GM12878 (cell line): ENCODE data around the gene ENPP6. TPM values are rescaled to one million over a fixed set of nuclear protein-coding genes. Genes with fewer than 3 reads are reported as not detected.

Experiments
- ATAC-seq: fragments of 200-7000 bp; cut with Tn5 transposase; 3 replicates; pipeline ENCODE4 v1.9.1; 2020; ENCODE audit warnings: mild to moderate bottlenecking, moderate library complexity
- BruUV-seq: library from RNA; stranded (reverse); fragments of 400-500 nt; replicated peaks from 2 replicates; lab custom pipeline; 2021; lab: Mats Ljungman, UMichigan
- CTCF ChIA-PET: fragments of 300-600 bp; sonication (Branson Sonifier 250); formaldehyde crosslinking; extraction: SDS; loops from one replicate; lab custom pipeline; 2021; ENCODE audit warnings: inconsistent platforms; lab: Yijun Ruan, JAX
- POLR2A ChIA-PET: fragments of 350-600 bp; formaldehyde crosslinking; extraction: SDS; loops from one replicate; lab custom pipeline; 2021; ENCODE audit warnings: inconsistent platforms; lab: Charles Lee
- RAD21 ChIA-PET: fragments of 300-600 bp; sonication (Branson Sonifier 250); formaldehyde crosslinking; loops from one replicate; lab custom pipeline; 2023; ENCODE audit warnings: antibody characterized with exemption; ENCODE audit not compliant: unreplicated experiment; lab: Charles Lee
- SMC1A ChIA-PET: fragments of 300-600 bp; sonication (Branson Sonifier 250); formaldehyde crosslinking; loops from one replicate; lab custom pipeline; 2023; ENCODE audit not compliant: unreplicated experiment, uncharacterized antibody; lab: Charles Lee
- DNase-seq: peaks from one replicate; pipeline ENCODE4 v3.0.0-alpha.2; 2011; ENCODE audit warnings: low read depth, low spot score
- FAIRE-seq: peaks from 3 replicates; lab custom pipeline; 2011; peaks lifted over from hg19 to GRCh38; lab: Jason Lieb, UNC
- H2AFZ ChIP-seq: 2 replicates; pipeline ENCODE4 v1.6.0; 2011; ENCODE audit warnings: low read depth, low read length, control low read depth; ENCODE audit not compliant: control insufficient read depth
- H3K27ac ChIP-seq: 2 replicates; pipeline ENCODE4 v1.5.1; 2011; ENCODE audit warnings: control low read depth; ENCODE audit not compliant: control insufficient read depth, insufficient read depth
- H3K27me3 ChIP-seq, 2 experiments: replicated peaks in 1 of 2; 2 replicates each; pipeline versions ENCODE4 v1.6.0 to v1.6.1; 2011; ENCODE audit warnings: low read length in 1 of 2; ENCODE audit not compliant: control insufficient read depth in 2 of 2, insufficient read depth in 2 of 2
- H3K36me3 ChIP-seq, 2 experiments: 2 replicates each; pipeline ENCODE4 v1.5.1; 2011; ENCODE audit warnings: low read length in 1 of 2; ENCODE audit not compliant: control insufficient read depth in 2 of 2, insufficient read depth in 2 of 2
- H3K4me1 ChIP-seq: 2 replicates; pipeline ENCODE4 v1.6.1; 2011; ENCODE audit warnings: mild to moderate bottlenecking, low read length, moderate library complexity, mixed read lengths; ENCODE audit not compliant: control insufficient read depth, insufficient read depth
- H3K4me2 ChIP-seq: 2 replicates; pipeline ENCODE4 v1.6.0; 2011; ENCODE audit warnings: control low read depth; ENCODE audit not compliant: control insufficient read depth, insufficient read depth
- H3K4me3 ChIP-seq: fragments of 200-600 bp; sonication (generic); 2 replicates; pipeline ENCODE4 v1.5.1; 2016
- H3K79me2 ChIP-seq: 2 replicates; pipeline ENCODE4 v1.6.0; 2011; ENCODE audit warnings: low read length; ENCODE audit not compliant: control insufficient read depth, insufficient read depth
- H3K9ac ChIP-seq: 2 replicates; pipeline ENCODE4 v1.8.0; 2011; ENCODE audit warnings: low read length, control low read depth, mixed read lengths; ENCODE audit not compliant: control insufficient read depth, insufficient read depth
- H3K9me3 ChIP-seq: replicated peaks from 3 replicates; pipeline ENCODE4 v1.5.1; 2011; ENCODE audit warnings: mild to moderate bottlenecking, low read length; ENCODE audit not compliant: control insufficient read depth, insufficient read depth
- H4K20me1 ChIP-seq: 2 replicates; pipeline ENCODE4 v1.6.0; 2011; ENCODE audit not compliant: control insufficient read depth, insufficient read depth
- EGR1 ChIP-seq, 2 experiments: IDR thresholded peaks; 1 replicate in 1 of 2; 2 replicates in 1 of 2; pipeline ENCODE4 v1.6.1; 2011 to 2012; ENCODE audit warnings: low read depth in 2 of 2, low read length in 2 of 2, borderline replicate concordance in 1 of 2, mild to moderate bottlenecking in 1 of 2, moderate library complexity in 1 of 2
- ESRRA ChIP-seq: IDR thresholded peaks from 2 replicates; pipeline ENCODE4 v1.6.1; 2012; ENCODE audit warnings: mild to moderate bottlenecking, low read length, improper control_type of control experiment
- ZBED1 ChIP-seq: IDR thresholded peaks from 2 replicates; pipeline ENCODE4 v1.6.1; 2016; ENCODE audit warnings: borderline replicate concordance
- ZZZ3 ChIP-seq: IDR thresholded peaks from 2 replicates; pipeline ENCODE4 v1.6.1; 2011; ENCODE audit warnings: low read depth; ENCODE audit not compliant: control insufficient read depth, insufficient read length
- WGBS: methylation state at CpG from one replicate; pipeline ENCODE4 v1.1.6; 2016; ENCODE audit warnings: low lambda C conversion rate; ENCODE audit not compliant: insufficient replicate concordance, insufficient coverage; ENCODE audit errors: missing lambda C conversion rate; 5-methylcytosine and 5-hydroxymethylcytosine counted together
- in situ Hi-C: fragments of 300-500 bp; cut with MboI; formaldehyde crosslinking; loops from 9 replicates; pipeline ENCODE4 v1.14.3; 2018; ENCODE audit warnings: mixed read lengths
- intact Hi-C: fragments of 100-400 bp; cut with micrococcal nuclease; formaldehyde crosslinking; loops from one replicate; pipeline ENCODE4 v1.14.2; 2022; ENCODE audit not compliant: unreplicated experiment
- polyA plus RNA-seq, 11 experiments: library from polyadenylated mRNA; depleted of rRNA in 4 of 11; unstranded in 6 of 11; stranded (reverse) in 5 of 11; fragments of >200 nt; fragmentation: Nextera tagmentation in 4 of 11; fragmentation: Illumina TruSeq in 1 of 11; extraction: Ambion mirVana in 4 of 11; extraction: Trizol in 1 of 11; gene quantifications; 1 replicate in 1 of 11; 2 replicates in 10 of 11; pipeline versions ENCODE4 v1.2.1 to v1.2.3, GENCODE V29; 2011 to 2016; ENCODE audit warnings: inconsistent platforms in 2 of 11, missing spikeins in 2 of 11, low read depth in 1 of 11
- total RNA-seq, 4 experiments: library from RNA; depleted of rRNA in 3 of 4; stranded (reverse); fragments of >200 nt in 3 of 4; fragmentation: Illumina TruSeq in 1 of 4; extraction: Trizol in 1 of 4; gene quantifications; 2 replicates each; pipeline versions ENCODE4 v1.2.1 to v1.2.3, GENCODE V29; 2013 to 2021
- TF ChIP-seq, protein P1 (sequence below): fragments of 450-650 bp; formaldehyde crosslinking; IDR thresholded peaks from 2 replicates; pipeline ENCODE4 v1.4.0; 2020; ENCODE audit warnings: mild to moderate bottlenecking, moderate library complexity
- TF ChIP-seq, protein P2 (sequence below): fragments of 150-350 bp; IDR thresholded peaks from 2 replicates; pipeline ENCODE4 v1.6.1; 2014; ENCODE audit warnings: mild to moderate bottlenecking, low read depth, low read length

The ENPP6 gene
- total and polyA plus RNA-seq, 10 of the 15 experiments (the other 5 are each of a cell fraction or from before 2014, with no cell fraction given), result 0.04 to 1.0 (median 0.44) TPM; not detected in 1

GRCh38 chr4:184193556-184194525 lies 23.8 kb downstream of the ENPP6 start:
- H3K9ac ChIP-seq, result no peak overlapping the region
- POLR2A ChIA-PET, result no interaction called here
- BruUV-seq, result no TSS peak
- TF ChIP-seq EGR1 (IDR thresholded peaks at IDR 0.05; ENCODE audit: borderline replicate concordance in 1 of 2, low read depth in 2 of 2, low read length in 2 of 2) (no peak), ESRRA (no peak), ZBED1 (no peak), ZZZ3 (no peak)
- TF ChIP-seq, protein P1, sequence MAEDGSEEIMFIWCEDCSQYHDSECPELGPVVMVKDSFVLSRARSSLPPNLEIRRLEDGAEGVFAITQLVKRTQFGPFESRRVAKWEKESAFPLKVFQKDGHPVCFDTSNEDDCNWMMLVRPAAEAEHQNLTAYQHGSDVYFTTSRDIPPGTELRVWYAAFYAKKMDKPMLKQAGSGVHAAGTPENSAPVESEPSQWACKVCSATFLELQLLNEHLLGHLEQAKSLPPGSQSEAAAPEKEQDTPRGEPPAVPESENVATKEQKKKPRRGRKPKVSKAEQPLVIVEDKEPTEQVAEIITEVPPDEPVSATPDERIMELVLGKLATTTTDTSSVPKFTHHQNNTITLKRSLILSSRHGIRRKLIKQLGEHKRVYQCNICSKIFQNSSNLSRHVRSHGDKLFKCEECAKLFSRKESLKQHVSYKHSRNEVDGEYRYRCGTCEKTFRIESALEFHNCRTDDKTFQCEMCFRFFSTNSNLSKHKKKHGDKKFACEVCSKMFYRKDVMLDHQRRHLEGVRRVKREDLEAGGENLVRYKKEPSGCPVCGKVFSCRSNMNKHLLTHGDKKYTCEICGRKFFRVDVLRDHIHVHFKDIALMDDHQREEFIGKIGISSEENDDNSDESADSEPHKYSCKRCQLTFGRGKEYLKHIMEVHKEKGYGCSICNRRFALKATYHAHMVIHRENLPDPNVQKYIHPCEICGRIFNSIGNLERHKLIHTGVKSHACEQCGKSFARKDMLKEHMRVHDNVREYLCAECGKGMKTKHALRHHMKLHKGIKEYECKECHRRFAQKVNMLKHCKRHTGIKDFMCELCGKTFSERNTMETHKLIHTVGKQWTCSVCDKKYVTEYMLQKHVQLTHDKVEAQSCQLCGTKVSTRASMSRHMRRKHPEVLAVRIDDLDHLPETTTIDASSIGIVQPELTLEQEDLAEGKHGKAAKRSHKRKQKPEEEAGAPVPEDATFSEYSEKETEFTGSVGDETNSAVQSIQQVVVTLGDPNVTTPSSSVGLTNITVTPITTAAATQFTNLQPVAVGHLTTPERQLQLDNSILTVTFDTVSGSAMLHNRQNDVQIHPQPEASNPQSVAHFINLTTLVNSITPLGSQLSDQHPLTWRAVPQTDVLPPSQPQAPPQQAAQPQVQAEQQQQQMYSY (CRISPR knock-in tag), result no peak
- TF ChIP-seq, protein P2, sequence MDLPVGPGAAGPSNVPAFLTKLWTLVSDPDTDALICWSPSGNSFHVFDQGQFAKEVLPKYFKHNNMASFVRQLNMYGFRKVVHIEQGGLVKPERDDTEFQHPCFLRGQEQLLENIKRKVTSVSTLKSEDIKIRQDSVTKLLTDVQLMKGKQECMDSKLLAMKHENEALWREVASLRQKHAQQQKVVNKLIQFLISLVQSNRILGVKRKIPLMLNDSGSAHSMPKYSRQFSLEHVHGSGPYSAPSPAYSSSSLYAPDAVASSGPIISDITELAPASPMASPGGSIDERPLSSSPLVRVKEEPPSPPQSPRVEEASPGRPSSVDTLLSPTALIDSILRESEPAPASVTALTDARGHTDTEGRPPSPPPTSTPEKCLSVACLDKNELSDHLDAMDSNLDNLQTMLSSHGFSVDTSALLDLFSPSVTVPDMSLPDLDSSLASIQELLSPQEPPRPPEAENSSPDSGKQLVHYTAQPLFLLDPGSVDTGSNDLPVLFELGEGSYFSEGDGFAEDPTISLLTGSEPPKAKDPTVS, result no peak
- TF ChIP-seq, all 136 proteins: peak for 0
- ATAC-seq, result no peak
- intact Hi-C loops (no loop called here), in situ Hi-C loops (no loop called here)
- Histone ChIP-seq H3K27ac (no peak overlapping the region), H3K9me3 (no peaks in the 10 kb centered on the region), H3K36me3 (no peaks in the 10 kb centered on the region), H3K79me2 (no peaks in the 10 kb centered on the region), H2AFZ (no peak overlapping the region), H3K4me2 (no peak overlapping the region), H4K20me1 (no peaks in the 10 kb centered on the region), H3K4me3 (no peak overlapping the region), H3K4me1 (no peaks in the 10 kb centered on the region), H3K27me3 (no peaks in the 10 kb centered on the region; a peak in 1 of 4 replicates)
- no peak for FAIRE-seq
- ChIA-PET CTCF (interaction anchor here (1.3 kb wide), 1 partner anchor 26 kb away, joined by 3 read pairs; no protein-coding TSS in a partner anchor), RAD21 (no interaction called here), SMC1A (no interaction called here)
- no peak for DNase-seq
- 60% methylated on average over 15 of the region's 15 CpGs for WGBS
